Stimulated activated naive CD8-positive, alpha-beta T cell treated with anti-CD3 and anti-CD28 coated beads, Interleukin-15, Interleukin-2, amounts not matched to agents 100 U/mL and 50 U/mL, for 24 hours (primary cell): ENCODE measurements around the gene ZMYM4.

Experiments used
- ATAC-seq: fragments of 150-1000 bp; cut with Tn5 transposase; one replicate; pipeline ENCODE4 v1.10.0; 2021
- DNase-seq: peaks from one replicate; pipeline ENCODE4 v3.0.0; 2021

The ZMYM4 gene

DNA sequence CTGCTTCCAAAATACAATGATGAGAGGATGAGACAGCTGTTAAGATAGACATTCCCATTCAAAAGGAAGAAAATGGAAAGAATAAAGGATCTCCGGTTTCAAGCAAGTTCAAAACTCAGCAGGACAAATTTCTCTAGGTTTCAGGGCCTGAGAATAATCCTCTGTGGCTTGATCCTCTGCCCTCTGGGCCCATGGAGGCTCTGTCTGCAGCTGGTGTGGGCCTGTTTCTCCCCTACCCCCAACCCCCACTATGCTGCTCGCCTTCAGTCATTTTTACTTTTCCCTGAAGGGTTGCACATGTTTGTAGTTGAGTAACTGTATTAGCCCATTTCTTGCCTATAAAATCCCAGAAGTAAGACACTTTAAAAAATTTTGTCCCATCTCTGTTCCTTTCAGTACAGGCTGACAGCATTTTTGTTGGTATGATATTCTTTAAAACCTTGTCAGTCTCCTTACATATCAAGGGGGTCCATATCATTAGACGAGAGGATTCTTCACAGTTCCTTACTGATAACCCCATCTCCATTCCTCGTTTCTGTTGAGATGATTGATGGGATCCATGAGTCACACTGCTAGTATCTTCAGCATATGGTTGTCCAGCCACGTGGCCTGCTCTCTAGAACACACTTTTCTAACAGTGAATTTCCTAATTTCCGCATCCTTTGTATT lies 10.5 kb downstream of the ZMYM4 start:
- DNase-seq (no peak), ATAC-seq (no peak)

DNA sequence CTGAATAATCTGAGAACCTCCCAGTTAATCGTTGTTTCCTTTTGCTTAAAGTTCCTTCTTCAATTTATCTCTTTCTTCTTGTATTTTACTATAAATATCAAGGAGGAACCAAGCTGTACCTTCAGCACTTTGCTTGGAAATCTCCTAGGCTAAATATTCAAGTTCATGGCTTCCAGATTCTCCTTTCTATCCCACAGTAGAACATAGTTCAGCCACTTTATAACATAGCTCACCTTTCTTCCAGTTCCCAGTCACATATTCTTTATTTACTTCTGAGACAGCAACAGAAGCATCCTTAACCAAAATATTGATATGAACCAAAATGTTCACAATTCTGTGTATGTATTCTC lies 11.0 kb downstream of the ZMYM4 start:
- ATAC-seq (no peak), DNase-seq (no peak)

DNA sequence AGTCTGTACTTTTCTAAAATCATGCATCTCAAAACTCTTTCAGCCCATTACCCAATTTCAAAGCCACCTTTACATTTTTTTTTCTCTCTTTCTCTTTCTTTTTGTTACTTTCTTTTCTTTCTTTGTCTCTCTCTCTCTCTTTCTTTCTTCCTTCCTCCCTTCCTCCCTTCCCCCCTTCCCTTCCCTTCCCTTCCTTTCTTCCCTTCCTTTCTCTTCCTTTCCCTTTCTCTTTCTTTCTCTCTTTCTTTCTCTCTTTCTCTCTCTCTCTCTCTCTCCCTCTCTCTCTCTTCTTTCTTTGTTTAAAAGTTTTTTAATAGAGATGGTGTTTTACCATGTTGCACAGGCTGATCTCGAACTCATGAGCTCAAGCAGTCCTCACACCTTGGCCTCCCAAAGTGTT lies 11.5 kb downstream of the ZMYM4 start:
- no peak for ATAC-seq
- no peak for DNase-seq

DNA sequence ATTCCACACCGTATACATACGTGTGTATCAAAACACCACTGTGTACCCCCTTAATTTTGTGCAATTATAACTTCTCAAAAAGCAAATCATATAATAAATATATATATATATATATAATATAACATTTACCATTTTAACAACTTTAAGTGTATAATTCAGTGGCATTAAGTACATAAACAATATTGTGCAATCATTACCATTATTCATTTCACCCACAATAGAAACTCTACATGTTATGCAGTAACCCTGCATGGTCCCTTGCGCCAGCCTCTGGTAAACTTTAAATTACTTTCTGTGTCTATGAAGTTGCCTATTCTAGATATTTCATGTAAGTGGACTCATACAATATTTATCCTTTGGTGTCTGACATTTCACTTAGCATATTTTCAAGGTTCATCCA lies 13.1 kb downstream of the ZMYM4 start:
- DNase-seq (no peak), ATAC-seq (no peak)

DNA sequence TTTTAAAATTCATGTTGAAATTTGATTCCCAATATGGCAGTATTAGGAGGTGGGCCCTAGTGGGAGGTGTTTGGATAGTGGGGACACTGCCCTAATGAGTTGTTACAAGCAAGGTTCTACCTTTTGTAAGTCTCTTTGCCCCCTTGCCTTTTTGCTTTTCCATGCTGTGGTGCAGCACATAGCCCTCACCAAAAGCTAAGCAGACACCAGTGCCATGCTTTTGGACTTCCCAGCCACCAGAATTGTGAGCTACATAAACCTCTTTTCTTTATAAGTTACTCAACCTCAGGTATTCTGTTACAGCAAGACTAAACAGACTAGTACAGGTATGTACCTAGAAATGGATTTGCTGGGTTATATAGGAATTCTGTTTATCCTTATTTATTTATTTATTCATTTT lies 13.7 kb downstream of the ZMYM4 start:
- ATAC-seq, result no peak
- no peak for DNase-seq

DNA sequence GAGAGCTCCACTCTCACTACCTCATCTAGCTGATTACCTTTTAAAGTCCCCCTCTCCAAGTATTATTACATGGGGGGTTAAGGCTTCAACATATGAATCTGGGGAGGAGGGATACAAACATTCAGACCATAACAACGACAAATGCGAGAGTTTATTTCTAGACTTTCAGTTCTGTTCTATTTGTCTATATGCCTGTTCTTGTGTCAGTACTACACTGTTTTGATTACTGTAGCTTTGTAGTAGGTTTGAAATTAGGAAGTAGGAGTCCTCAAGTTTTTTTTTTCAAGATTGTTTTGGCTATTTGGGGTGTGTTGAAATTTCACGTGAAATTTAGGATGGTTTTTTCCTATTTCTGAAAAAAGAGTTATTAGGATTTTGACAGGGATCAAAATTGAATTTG lies 16.3 kb downstream of the ZMYM4 start:
- DNase-seq (no peak), ATAC-seq (no peak)

DNA sequence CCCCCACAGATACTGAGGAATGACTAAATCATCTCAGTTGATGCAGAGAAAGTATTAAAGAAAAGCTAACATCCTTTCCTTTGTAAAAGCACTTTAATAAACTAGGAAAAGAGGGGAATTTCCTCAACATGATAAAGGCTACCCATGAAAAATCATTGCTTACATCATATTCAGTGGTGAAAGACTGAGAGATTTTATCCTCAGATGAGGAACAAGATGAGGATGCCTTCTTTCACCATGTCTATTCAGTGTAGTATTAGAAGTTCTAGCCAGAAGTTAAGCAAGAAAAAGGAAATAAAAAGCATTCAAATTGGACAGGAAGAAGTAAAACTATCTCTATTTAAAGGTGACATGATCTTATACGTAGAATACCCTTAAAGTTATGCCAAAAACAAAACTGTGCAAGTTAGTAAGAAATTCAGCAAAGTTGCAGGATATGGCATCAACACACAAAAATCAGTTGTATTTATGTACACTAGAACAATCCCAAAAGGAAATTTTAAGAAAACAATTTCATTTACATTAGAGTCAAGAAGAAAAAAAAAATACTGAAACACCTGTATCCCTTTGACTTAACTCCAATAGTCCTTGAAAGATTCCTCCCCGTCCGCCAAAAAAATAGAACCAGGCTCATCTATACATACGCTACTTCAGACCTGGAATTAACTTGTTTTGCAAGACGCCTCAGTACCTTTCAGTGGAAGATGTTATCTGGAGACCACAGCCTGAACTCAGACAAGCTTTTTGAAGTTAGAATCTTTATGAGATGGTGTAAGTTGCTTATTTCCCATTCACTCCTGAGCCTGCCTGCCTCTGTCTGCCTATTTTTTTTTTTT lies 17.5 kb downstream of the ZMYM4 start:
- ATAC-seq (no peak), DNase-seq (no peak)

DNA sequence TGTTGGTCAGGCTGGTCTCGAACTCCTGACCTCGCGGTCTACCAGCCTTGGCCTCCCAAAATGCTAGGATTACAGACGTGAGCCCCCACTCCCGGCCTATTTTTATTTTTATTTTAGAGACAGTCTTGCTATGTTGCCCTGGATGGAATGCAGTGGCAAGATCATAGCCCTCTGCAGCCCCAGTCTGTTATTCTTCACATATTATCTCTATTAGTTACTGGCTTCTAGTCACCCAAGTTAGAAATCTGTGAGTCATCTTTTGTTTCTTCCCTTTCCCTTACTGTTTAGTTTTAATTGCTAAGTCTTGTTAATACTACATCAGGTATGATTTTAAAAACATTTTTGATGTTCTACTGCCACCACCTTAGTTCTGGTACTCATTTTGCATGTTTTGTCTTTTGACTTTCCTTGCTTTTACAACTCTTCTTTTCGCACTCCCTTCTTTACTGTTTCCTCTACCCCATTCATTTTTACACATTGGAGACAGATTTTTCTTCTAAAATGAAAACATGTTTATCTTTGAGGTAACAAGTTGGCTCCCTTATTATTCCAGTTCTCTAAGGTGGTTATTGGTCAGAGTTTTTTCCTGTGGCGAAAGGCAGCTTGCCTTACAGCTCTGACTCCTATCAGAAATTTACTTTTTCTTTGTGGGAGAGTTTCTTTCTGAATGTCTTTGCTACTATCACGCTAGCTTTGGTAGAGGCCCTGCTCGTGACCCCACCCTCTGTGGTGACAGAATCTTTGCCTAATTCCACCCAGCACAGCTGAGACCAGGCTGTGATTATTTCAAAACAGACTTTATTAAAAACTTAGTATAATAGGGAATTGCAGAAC lies 19.5 kb downstream of the ZMYM4 start:
- DNase-seq, result no peak
- no peak for ATAC-seq

DNA sequence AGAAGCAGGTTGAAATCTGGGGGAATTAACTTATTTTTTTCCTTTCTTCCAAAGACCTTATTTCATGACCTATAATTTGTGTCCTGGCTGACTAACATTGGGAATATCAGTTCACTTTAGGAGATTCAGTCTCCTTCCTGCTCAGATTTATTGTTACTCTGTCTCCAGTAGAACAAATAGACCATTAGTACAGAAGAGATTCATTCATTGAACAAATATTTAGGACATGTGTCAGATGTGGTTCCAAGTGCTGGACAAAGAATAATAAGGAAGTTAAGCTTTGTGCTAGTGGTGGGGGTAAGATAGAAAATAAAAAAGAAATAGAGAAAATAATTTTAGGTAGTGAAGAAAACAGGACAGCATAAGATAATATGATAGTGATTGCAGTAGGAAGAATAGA lies 20.3 kb downstream of the ZMYM4 start:
- DNase-seq, result no peak
- ATAC-seq, result no peak

DNA sequence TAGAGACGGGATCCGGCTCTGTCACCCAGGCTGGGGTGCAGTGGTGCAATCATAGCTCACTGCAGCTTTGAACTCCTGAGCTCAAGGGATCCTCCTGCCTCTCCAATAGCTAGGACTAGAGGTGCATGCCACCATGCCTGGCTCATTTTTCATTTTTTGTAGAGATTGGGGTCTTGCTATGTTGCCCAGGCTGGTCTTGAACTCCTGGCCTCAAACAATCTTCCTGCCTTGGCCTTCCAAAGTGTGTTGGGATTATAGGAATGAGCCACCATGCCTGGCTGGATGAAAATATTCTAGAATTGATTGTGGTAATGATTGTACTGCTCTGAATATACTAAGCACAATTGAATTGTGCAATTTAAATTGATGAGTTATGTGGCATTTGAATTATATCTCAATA lies 21.9 kb downstream of the ZMYM4 start:
- no peak for DNase-seq
- no peak for ATAC-seq

DNA sequence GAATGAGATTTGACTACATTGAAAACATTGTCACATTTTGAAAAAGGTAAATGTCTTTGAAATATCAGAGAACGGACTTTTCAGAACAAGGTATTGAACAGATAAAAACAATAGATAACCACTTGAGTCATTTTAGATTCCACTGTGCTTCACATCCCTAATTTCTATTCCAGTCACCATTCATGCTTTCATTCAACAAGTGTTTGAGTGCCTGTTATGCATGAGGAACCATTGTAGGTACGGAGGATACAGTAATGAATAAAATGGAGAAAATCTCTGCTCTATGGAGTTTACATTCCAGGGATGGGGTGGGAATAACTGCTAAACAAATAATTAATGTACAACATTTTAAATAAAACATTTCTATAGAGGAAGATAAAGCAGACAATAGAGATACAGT lies 26.3 kb downstream of the ZMYM4 start:
- DNase-seq, result no peak
- ATAC-seq, result no peak

DNA sequence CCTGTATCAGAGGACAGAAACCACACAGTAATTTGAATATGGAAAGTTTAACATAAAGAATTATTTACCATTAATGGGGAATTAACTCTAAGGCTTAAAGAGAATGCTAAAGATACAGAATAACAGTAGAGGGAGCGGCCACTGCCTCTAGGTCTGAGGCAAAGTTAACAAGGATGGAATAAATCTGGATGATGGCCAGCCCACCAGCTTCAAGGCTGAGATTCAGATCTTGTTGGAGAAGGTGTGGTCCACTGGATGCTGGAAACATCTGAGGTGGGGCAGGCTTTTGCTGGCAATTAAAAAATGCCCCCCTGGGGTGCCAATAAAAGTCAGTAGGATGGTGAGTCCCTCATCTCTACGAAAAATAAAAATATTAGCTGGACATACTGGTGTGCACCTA lies 29.4 kb downstream of the ZMYM4 start:
- DNase-seq, result no peak
- ATAC-seq, result no peak

DNA sequence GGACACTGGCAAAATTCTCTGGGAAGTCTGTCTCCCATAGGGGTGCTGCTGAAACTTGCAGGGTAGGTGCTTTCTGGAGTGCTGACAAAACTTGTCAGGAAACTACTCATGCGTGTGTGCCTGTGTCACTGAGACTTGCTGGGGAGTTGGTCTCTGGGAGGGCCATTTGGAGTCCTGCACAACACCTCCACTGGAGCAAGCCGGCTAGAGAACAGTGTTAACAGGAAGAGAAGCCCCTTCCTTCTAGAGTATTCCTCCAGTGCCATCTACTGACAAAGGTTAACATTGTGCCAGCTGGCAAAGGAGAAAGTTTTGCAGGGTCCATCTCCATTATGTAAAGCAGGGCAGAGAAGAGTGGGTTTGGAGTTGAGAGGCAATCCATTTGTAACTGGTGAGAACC lies 30.0 kb downstream of the ZMYM4 start:
- ATAC-seq (peak; percentile 69), DNase-seq (no peak)

DNA sequence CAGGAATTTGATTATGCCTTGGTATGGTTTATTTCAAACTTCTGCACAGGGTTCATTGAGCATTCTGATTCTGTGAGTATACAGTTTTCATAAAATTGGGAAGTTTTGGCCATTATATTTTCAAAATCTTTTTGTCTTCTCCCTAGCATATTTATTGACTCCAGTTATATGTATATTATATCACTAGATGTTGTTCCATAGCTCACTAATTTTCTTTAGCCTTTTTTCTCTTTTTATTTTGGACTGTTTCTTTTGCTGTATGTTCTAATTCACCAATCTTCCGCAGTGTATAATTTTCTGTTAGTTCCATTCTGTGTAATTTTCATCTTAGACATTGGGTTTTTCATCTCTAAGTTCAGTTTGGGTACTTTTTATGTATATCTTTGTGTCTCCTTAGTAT lies 31.9 kb downstream of the ZMYM4 start:
- no peak for DNase-seq
- ATAC-seq, result no peak

DNA sequence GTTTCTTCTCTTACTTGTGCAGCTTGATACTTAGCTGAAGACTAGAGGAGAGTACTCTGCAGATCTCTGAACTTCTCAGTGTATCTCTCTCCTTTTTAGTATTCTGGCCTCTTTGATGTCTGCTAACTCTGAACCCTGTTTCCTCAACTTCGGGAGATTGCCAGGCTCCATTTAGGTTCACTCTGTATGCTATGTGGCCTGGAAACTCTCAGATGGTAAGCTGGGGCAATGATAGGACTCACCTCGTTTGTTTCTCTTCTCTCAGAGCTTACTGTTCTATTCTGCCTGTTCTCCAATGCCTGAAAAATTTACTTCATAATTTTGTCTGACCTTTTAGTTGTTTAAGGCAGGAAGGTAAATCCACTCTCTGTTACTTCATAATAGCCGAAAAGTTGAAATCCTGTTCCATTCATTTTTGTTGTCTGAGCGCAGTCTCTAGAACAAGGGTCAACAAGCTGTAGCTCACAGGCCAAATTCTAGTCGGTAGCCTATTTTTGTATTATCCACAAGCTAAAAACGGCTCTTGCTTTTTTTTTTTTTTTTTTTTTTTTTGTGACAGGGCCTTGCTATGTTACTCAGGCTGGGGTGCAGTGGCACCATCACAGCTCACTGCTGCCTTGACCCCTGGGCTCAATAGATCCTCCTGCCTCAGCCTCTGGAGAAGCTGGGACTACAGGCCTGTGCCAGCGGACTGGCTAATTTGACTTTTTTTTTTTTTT lies 33.3 kb downstream of the ZMYM4 start:
- no peak for ATAC-seq

DNA sequence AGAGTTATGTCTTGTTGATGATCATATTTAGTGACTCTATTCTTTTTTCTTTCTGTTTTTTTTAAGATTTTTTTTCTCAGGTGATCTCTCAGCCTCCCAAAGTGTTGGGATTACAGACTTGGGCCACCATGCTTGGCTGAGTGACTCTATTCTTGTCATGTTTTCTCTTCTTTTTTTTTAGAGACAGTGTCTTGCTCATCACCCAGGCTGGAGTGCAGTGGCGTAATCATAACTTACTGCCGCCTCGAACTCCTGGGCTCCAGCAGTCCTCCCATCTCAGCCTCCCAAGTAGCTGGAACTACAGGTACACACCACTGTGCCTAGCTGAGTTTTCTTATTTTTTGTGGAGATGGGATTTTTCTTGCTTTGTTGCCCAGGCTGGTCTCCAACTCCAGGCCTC lies 36.9 kb downstream of the ZMYM4 start:
- no peak for DNase-seq
- no peak for ATAC-seq

More for the DNA sequence above, 33.3 kb downstream of the ZMYM4 start:
- DNase-seq, result no peak

DNA sequence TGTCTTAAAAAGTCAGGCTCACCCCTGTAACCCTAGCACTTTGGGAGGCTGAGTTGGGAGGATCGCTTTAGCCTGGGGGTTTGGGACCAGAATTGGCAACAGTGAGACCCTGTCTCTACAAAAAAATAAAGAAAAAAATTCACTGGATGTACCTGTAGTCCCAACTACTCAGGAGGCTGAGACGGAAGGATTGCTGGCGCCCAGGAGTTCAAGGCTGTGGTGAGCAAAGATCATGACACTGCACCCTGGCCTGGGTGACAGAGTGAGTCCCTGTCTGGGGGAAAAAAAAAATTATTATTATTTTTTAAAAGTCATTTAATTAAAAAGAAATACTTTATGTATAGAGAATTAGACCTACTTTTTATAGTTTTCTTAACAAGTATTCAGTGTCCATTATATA lies 47.1 kb downstream of the ZMYM4 start:
- no peak for ATAC-seq
- DNase-seq, result no peak

DNA sequence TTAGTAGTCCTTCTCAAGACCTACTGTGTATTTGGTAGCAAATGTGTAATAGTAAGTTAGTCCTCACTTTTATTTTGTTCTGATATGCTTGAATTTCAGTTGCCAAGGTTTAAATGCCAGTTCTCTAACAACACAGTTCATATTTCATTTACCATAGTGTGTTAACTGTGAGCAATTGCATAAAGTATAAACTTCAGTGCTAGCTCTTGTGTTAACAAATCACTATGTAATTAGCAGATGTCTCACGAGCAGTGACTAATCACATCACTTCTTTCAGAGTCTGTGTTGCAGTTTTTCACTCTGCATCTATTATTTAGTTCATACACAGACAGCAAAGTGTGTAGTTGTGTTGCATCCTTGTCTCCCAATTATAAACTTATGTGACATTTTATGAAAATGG lies 47.8 kb downstream of the ZMYM4 start:
- DNase-seq, result no peak
- ATAC-seq, result no peak

DNA sequence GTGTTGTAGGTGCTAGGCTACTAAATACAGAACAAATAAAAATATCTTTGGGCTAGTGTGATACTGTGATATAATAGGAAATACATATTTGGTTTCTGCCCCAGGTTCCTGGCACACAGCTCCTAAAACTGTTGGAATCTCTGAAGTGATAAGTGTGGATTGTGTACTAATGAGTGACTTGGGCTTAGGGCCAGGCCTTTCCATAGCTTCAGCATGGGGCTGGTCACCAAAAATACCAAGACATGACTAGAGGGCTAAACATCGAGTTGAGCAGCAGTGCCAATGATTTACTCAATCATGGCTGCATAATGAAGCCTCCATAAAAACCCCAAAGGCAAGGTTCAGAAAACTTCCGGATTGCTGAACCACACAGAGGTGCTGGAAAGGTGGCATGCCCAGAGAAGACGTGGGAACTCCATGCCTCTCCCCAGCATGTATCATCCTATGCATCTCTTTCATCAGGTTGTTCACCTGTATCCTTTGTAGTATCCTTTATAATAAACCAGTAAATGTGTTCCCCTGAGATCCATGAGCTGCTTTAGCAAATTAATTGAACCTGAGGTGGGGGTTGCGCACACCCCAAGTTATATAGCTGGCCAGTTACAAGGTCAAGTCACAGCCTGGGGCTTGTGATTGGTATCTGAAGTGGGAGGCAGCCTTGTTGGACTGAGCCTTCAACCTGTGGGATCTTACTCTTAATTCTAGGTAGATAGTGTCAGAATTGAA lies 51.6 kb downstream of the ZMYM4 start:
- no peak for ATAC-seq
- no peak for DNase-seq

DNA sequence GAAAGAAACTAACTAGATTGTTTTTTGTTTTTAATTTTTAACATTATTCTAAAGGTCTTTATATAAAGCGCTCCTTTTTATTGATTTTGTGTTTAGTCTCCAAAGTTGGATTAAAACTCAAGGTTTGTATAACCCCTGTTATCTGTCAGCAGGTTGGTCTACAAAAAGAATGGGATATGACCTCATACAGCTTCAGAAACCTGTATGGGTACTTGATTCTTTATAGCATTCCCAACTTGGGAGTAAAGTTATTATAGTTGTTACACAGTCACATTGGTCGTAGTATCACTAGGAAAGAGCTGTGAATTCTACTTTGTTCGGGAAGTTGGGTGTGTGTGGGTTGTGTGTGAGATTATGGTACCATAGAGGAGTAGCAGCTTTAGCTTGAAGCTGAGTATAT lies 52.4 kb downstream of the ZMYM4 start:
- ATAC-seq, result no peak

DNA sequence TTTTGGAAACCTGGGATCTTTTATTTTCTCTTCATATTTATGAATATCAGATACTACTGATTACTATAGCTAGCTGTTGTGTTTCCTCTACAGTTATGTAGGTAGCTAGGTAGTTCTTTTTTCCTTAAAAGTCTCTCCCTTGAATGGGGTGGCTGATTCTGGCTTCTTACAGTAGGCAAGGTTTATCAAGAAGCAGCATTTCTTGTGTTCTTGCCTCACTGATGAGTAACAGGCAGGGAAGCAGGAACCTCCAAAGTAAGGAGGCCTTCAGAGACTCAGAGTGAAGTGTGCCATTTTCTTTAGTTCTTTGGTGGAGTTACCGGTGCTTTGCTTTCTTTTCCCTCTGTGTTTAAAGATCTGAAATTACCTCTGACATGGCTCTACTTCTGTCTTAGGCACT lies 56.0 kb downstream of the ZMYM4 start:
- DNase-seq, result no peak
- ATAC-seq, result no peak

More for the DNA sequence above, 52.4 kb downstream of the ZMYM4 start:
- no peak for DNase-seq
